ENCODE measurements around the gene ANKS4B. TPM values are rescaled to one million over a fixed set of nuclear protein-coding genes. Genes with fewer than 3 reads are reported as not detected.

ANKS4B gene
- total RNA-seq, 1 experiment from 2014 or later: 0.07 TPM

DNA sequence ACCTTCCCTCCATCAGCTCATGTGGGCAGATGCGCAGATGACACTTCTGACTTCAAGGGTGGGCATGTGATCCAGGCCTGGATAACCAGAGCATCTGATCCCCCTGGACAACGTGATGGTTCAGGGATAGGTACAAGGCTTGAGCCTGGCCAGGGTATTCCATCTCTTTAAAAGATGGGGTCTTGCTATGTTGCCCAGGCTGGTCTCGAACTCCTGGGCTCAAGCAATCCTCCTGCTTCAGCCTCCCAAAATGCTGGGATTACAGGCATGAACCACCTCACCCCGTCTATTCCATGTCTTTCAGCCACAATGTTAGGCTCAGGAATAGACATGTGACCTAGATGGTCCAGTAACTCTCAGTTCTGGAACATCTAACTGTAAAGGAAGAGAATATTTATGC, 23.8 kb downstream of the ANKS4B start:
- no peak overlapping the region for H3K4me3 Mint-ChIP-seq
- no peaks in the 10 kb centered on the region for H3K27me3 Mint-ChIP-seq (ENCODE audit: low read depth)
- POLR2A ChIA-PET: no interaction called here
- H3K9me3 Mint-ChIP-seq: no peaks in the 10 kb centered on the region
- ATAC-seq: no peak
- no peaks in the 10 kb centered on the region for H3K4me1 Mint-ChIP-seq
- no peak overlapping the region for H3K27ac Mint-ChIP-seq
- no peaks in the 10 kb centered on the region; the same call in 1 of the 2 replicates for H3K36me3 Mint-ChIP-seq
- no peak for DNase-seq (ENCODE audit: low spot score)
- no peak for TF ChIP-seq MYBL2 (CRISPR knock-in tag; IDR thresholded peaks at IDR 0.05)
- 0 out of 2 replicates have a peak, but pooled peaks have one; percentile 30 for TF ChIP-seq ZNF121 (CRISPR knock-in tag; IDR thresholded peaks at IDR 0.05)
- CTCF ChIA-PET: no interaction called here

- no peak for ATAC-seq
- Mint-ChIP-seq H3K9me3 (no peaks in the 10 kb centered on the region), H3K36me3 (no peaks in the 10 kb centered on the region; the same call in 1 of the 2 replicates), H3K27ac (no peak overlapping the region), H3K4me1 (0 out of 2 replicates have a peak, but pooled peaks cover 3% of the 10 kb centered on the region), H3K4me3 (no peak overlapping the region), H3K27me3 (ENCODE audit: low read depth) (no peaks in the 10 kb centered on the region)
- DNase-seq (ENCODE audit: low spot score): no peak
- CTCF ChIA-PET: interaction anchor here (1.1 to 1.6 kb wide), 2 partner anchors 8 to 17 kb away, joined by 3 to 4 read pairs; no protein-coding TSS in a partner anchor
- POLR2A ChIA-PET: no interaction called here
- peak; percentile 57; the same call in 1 of the 2 replicates for TF ChIP-seq GABPB1 (CRISPR knock-in tag; IDR thresholded peaks at IDR 0.05)
- no peak for TF ChIP-seq AR (CRISPR knock-in tag; IDR thresholded peaks at IDR 0.05)
Observed at GRCh38 chr16:21260870-21261791, 27.6 kb downstream of the ANKS4B start.

DNA sequence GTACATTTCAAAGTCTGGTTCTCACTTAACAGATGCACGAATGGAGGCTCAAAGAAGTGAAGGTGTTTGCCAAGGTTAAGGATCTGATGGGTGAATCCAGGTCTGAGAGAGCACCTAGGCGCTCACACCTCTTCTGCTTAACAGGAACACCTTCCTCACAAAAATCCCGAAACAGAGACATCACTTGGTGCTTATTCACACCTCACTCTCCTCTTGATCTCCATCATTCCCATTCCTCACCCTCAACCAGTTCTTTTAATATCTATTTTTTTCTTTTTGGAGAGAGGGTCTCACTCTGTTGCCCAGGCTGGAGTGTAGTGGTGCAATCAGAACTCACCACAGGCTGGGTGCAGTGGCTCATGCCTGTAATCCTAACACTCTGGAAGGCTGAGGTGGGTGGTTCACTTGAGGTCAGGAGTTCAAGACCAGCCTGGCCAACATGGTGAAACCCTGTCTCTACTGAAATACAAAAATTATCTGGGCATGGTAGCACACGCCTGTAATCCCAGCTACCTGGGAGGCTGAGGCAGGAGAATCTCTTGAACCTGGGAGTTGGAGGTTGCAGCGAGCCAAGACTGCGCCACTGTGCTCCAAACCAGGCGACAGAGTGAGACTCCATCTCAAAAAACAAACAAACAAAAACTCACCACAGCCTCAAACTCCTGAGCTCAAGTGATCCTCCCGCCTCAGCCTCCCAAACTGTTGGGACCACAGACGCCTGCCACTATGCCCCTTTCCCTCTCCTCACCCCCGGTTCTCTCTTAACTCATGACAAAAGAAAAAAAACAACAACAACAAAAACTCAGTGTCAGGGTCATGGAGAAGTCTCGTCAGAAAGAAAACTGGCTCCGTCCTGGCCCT, 29.5 kb downstream of the ANKS4B start:
- Mint-ChIP-seq H3K36me3 (no peaks in the 10 kb centered on the region; the same call in 1 of the 2 replicates), H3K27me3 (ENCODE audit: low read depth) (no peaks in the 10 kb centered on the region), H3K4me3 (no peak overlapping the region), H3K4me1 (0 out of 2 replicates have a peak, but pooled peaks cover 3% of the 10 kb centered on the region), H3K9me3 (no peaks in the 10 kb centered on the region), H3K27ac (no peak overlapping the region)
- TF ChIP-seq, protein P1, sequence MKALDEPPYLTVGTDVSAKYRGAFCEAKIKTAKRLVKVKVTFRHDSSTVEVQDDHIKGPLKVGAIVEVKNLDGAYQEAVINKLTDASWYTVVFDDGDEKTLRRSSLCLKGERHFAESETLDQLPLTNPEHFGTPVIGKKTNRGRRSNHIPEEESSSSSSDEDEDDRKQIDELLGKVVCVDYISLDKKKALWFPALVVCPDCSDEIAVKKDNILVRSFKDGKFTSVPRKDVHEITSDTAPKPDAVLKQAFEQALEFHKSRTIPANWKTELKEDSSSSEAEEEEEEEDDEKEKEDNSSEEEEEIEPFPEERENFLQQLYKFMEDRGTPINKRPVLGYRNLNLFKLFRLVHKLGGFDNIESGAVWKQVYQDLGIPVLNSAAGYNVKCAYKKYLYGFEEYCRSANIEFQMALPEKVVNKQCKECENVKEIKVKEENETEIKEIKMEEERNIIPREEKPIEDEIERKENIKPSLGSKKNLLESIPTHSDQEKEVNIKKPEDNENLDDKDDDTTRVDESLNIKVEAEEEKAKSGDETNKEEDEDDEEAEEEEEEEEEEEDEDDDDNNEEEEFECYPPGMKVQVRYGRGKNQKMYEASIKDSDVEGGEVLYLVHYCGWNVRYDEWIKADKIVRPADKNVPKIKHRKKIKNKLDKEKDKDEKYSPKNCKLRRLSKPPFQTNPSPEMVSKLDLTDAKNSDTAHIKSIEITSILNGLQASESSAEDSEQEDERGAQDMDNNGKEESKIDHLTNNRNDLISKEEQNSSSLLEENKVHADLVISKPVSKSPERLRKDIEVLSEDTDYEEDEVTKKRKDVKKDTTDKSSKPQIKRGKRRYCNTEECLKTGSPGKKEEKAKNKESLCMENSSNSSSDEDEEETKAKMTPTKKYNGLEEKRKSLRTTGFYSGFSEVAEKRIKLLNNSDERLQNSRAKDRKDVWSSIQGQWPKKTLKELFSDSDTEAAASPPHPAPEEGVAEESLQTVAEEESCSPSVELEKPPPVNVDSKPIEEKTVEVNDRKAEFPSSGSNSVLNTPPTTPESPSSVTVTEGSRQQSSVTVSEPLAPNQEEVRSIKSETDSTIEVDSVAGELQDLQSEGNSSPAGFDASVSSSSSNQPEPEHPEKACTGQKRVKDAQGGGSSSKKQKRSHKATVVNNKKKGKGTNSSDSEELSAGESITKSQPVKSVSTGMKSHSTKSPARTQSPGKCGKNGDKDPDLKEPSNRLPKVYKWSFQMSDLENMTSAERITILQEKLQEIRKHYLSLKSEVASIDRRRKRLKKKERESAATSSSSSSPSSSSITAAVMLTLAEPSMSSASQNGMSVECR (CRISPR knock-in tag; IDR thresholded peaks at IDR 0.05; ENCODE audit: borderline replicate concordance): no peak
- no peak for TF ChIP-seq RELA (CRISPR knock-in tag; IDR thresholded peaks at IDR 0.05; ENCODE audit: borderline replicate concordance)
- TF ChIP-seq OVOL2 (CRISPR knock-in tag; IDR thresholded peaks at IDR 0.05; ENCODE audit: borderline replicate concordance): no peak
- TF ChIP-seq ZNF263 (CRISPR knock-in tag; IDR thresholded peaks at IDR 0.05; ENCODE audit: low read depth): no peak
- no peak for TF ChIP-seq FOXK1 (CRISPR knock-in tag; IDR thresholded peaks at IDR 0.05)
- DNase-seq (ENCODE audit: low spot score) (no peak), ATAC-seq (no peak)
- CTCF ChIA-PET: no interaction called here
- POLR2A ChIA-PET: no interaction called here

Data from WTC11 (cell line).